GM12878 (cell line): ENCODE results near the gene MRPL28. TPM values are rescaled to one million over a fixed set of nuclear protein-coding genes. Genes with fewer than 3 reads are reported as not detected.
A peak's percentile ranks its signal among the peaks of the same experiment; 100 is the strongest.

ENCODE experiments used
- ATAC-seq: fragments of 200-7000 bp; cut with Tn5 transposase; 3 replicates; pipeline ENCODE4 v1.9.1; 2020; ENCODE audit warnings: mild to moderate bottlenecking, moderate library complexity
- BruUV-seq: library from RNA; stranded (reverse); fragments of 400-500 nt; replicated peaks from 2 replicates; lab custom pipeline; 2021; lab: Mats Ljungman, UMichigan
- CTCF ChIA-PET: fragments of 300-600 bp; sonication (Branson Sonifier 250); formaldehyde crosslinking; extraction: SDS; loops from one replicate; lab custom pipeline; 2021; ENCODE audit warnings: inconsistent platforms; lab: Yijun Ruan, JAX
- POLR2A ChIA-PET: fragments of 350-600 bp; formaldehyde crosslinking; extraction: SDS; loops from one replicate; lab custom pipeline; 2021; ENCODE audit warnings: inconsistent platforms; lab: Charles Lee
- RAD21 ChIA-PET: fragments of 300-600 bp; sonication (Branson Sonifier 250); formaldehyde crosslinking; loops from one replicate; lab custom pipeline; 2023; ENCODE audit warnings: antibody characterized with exemption; ENCODE audit not compliant: unreplicated experiment; lab: Charles Lee
- SMC1A ChIA-PET: fragments of 300-600 bp; sonication (Branson Sonifier 250); formaldehyde crosslinking; loops from one replicate; lab custom pipeline; 2023; ENCODE audit not compliant: unreplicated experiment, uncharacterized antibody; lab: Charles Lee
- DNase-seq: peaks from one replicate; pipeline ENCODE4 v3.0.0-alpha.2; 2011; ENCODE audit warnings: low read depth, low spot score
- FAIRE-seq: peaks from 3 replicates; lab custom pipeline; 2011; peaks lifted over from hg19 to GRCh38; lab: Jason Lieb, UNC
- H2AFZ ChIP-seq: 2 replicates; pipeline ENCODE4 v1.6.0; 2011; ENCODE audit warnings: low read depth, low read length, control low read depth; ENCODE audit not compliant: control insufficient read depth
- H3K27ac ChIP-seq: 2 replicates; pipeline ENCODE4 v1.5.1; 2011; ENCODE audit warnings: control low read depth; ENCODE audit not compliant: control insufficient read depth, insufficient read depth
- H3K27me3 ChIP-seq, 2 experiments: replicated peaks in 1 of 2; 2 replicates each; pipeline versions ENCODE4 v1.6.0 to v1.6.1; 2011; ENCODE audit warnings: low read length in 1 of 2; ENCODE audit not compliant: control insufficient read depth in 2 of 2, insufficient read depth in 2 of 2
- H3K36me3 ChIP-seq, 2 experiments: 2 replicates each; pipeline ENCODE4 v1.5.1; 2011; ENCODE audit warnings: low read length in 1 of 2; ENCODE audit not compliant: control insufficient read depth in 2 of 2, insufficient read depth in 2 of 2
- H3K4me1 ChIP-seq: 2 replicates; pipeline ENCODE4 v1.6.1; 2011; ENCODE audit warnings: mild to moderate bottlenecking, low read length, moderate library complexity, mixed read lengths; ENCODE audit not compliant: control insufficient read depth, insufficient read depth
- H3K4me2 ChIP-seq: 2 replicates; pipeline ENCODE4 v1.6.0; 2011; ENCODE audit warnings: control low read depth; ENCODE audit not compliant: control insufficient read depth, insufficient read depth
- H3K4me3 ChIP-seq: fragments of 200-600 bp; sonication (generic); 2 replicates; pipeline ENCODE4 v1.5.1; 2016
- H3K79me2 ChIP-seq: 2 replicates; pipeline ENCODE4 v1.6.0; 2011; ENCODE audit warnings: low read length; ENCODE audit not compliant: control insufficient read depth, insufficient read depth
- H3K9ac ChIP-seq: 2 replicates; pipeline ENCODE4 v1.8.0; 2011; ENCODE audit warnings: low read length, control low read depth, mixed read lengths; ENCODE audit not compliant: control insufficient read depth, insufficient read depth
- H3K9me3 ChIP-seq: replicated peaks from 3 replicates; pipeline ENCODE4 v1.5.1; 2011; ENCODE audit warnings: mild to moderate bottlenecking, low read length; ENCODE audit not compliant: control insufficient read depth, insufficient read depth
- H4K20me1 ChIP-seq: 2 replicates; pipeline ENCODE4 v1.6.0; 2011; ENCODE audit not compliant: control insufficient read depth, insufficient read depth
- SPI1 ChIP-seq: IDR thresholded peaks from 2 replicates; pipeline ENCODE4 v1.6.1; 2011; ENCODE audit warnings: low read depth, mild to moderate bottlenecking, low read length, moderate library complexity, borderline replicate concordance; ENCODE audit not compliant: insufficient read depth
- TARDBP ChIP-seq: IDR thresholded peaks from 2 replicates; pipeline ENCODE4 v1.6.1; 2016; ENCODE audit warnings: borderline replicate concordance
- TCF3 ChIP-seq: IDR thresholded peaks from 2 replicates; pipeline ENCODE4 v1.6.1; 2012; ENCODE audit warnings: low read depth, mild to moderate bottlenecking, low read length, borderline replicate concordance; ENCODE audit not compliant: insufficient read depth
- WRNIP1 ChIP-seq: IDR thresholded peaks from 2 replicates; pipeline ENCODE4 v1.6.1; 2011; ENCODE audit warnings: low read depth, low read length, improper control_type of control experiment, borderline replicate concordance
- YY1 ChIP-seq: IDR thresholded peaks from 2 replicates; pipeline ENCODE4 v1.6.1; 2011; ENCODE audit warnings: low read depth, mild to moderate bottlenecking, low read length
- ZNF384 ChIP-seq: IDR thresholded peaks from 2 replicates; pipeline ENCODE4 v1.6.1; 2012; ENCODE audit warnings: low read depth, mild to moderate bottlenecking, low read length, improper control_type of control experiment, borderline replicate concordance
- WGBS: methylation state at CpG from one replicate; pipeline ENCODE4 v1.1.6; 2016; ENCODE audit warnings: low lambda C conversion rate; ENCODE audit not compliant: insufficient replicate concordance, insufficient coverage; ENCODE audit errors: missing lambda C conversion rate; 5-methylcytosine and 5-hydroxymethylcytosine counted together
- in situ Hi-C: fragments of 300-500 bp; cut with MboI; formaldehyde crosslinking; loops from 9 replicates; pipeline ENCODE4 v1.14.3; 2018; ENCODE audit warnings: mixed read lengths
- intact Hi-C: fragments of 100-400 bp; cut with micrococcal nuclease; formaldehyde crosslinking; loops from one replicate; pipeline ENCODE4 v1.14.2; 2022; ENCODE audit not compliant: unreplicated experiment
- polyA plus RNA-seq, 11 experiments: library from polyadenylated mRNA; depleted of rRNA in 4 of 11; unstranded in 6 of 11; stranded (reverse) in 5 of 11; fragments of >200 nt; fragmentation: Nextera tagmentation in 4 of 11; fragmentation: Illumina TruSeq in 1 of 11; extraction: Ambion mirVana in 4 of 11; extraction: Trizol in 1 of 11; gene quantifications; 1 replicate in 1 of 11; 2 replicates in 10 of 11; pipeline versions ENCODE4 v1.2.1 to v1.2.3, GENCODE V29; 2011 to 2016; ENCODE audit warnings: inconsistent platforms in 2 of 11, missing spikeins in 2 of 11, low read depth in 1 of 11
- total RNA-seq, 4 experiments: library from RNA; depleted of rRNA in 3 of 4; stranded (reverse); fragments of >200 nt in 3 of 4; fragmentation: Illumina TruSeq in 1 of 4; extraction: Trizol in 1 of 4; gene quantifications; 2 replicates each; pipeline versions ENCODE4 v1.2.1 to v1.2.3, GENCODE V29; 2013 to 2021
- TF ChIP-seq, protein P1 (sequence below): fragments of 450-650 bp; IDR thresholded peaks from 2 replicates; pipeline ENCODE4 v1.6.1; 2016; ENCODE audit warnings: mild to moderate bottlenecking
- TF ChIP-seq, protein P2 (sequence below): IDR thresholded peaks from 2 replicates; pipeline ENCODE4 v1.6.1; 2011; ENCODE audit warnings: borderline replicate concordance, low read depth, mild to moderate bottlenecking, moderate library complexity, low read length; ENCODE audit not compliant: insufficient read depth, poor library complexity, severe bottlenecking

MRPL28 gene
- total and polyA plus RNA-seq, 10 of the 15 experiments (the other 5 are each of a cell fraction or from before 2014, with no cell fraction given), result 1.6 to 185 (median 110) TPM

DNA sequence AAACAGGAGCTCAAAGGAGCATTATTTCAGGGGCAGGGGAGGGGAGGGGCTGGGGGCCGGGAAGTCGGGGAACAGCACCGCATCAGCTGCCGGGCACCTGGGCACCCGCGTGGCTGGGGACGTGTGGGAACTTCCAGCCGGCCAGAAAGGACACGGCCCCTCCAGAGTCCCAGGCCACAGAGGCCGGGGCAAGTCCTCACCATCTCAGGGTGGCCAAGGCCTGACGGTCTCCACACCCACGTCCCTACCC is 10.3 kb upstream of the MRPL28 start:
- TF ChIP-seq WRNIP1, result no peak
- no peak for TF ChIP-seq SPI1
- TF ChIP-seq TARDBP, result no peak
- TF ChIP-seq, all 136 proteins: peak for 0
- CTCF ChIA-PET, result interaction anchor here (0.8 kb wide), 1 partner anchor 22 kb away, joined by 3 read pairs; no protein-coding TSS in a partner anchor
- Histone ChIP-seq H3K36me3 (peaks cover 0 to 2% of the 10 kb centered on the region in 2 experiments; a peak in 2 of 4 replicates), H3K27ac (peak overlapping the region; percentile 39; the same call in 1 of the 2 replicates), H3K4me1 (peaks cover 14% of the 10 kb centered on the region), H4K20me1 (no peaks in the 10 kb centered on the region), H3K79me2 (peaks cover 14% of the 10 kb centered on the region), H3K9me3 (no peaks in the 10 kb centered on the region), H2AFZ (0 out of 2 replicates have a peak overlapping the region, but pooled peaks have one; percentile 19), H3K27me3 (no peaks in the 10 kb centered on the region), H3K4me3 (peak overlapping the region; percentile 95), H3K9ac (peak overlapping the region; percentile 78), H3K4me2 (peak overlapping the region; percentile 89)
- POLR2A ChIA-PET, result interaction anchor here (0.7 to 3.8 kb wide), 3 partner anchors 9 to 186 kb away, joined by 3 to 22 read pairs (median 4); partner anchors contain the start of genes AXIN1, MRPL28 and NHLRC4
- BruUV-seq, result no TSS peak
- SMC1A ChIA-PET, result interaction anchor here (0.7 kb wide), 1 partner anchor 10 kb away, joined by 3 read pairs; the partner anchor contains the start of gene MRPL28
- WGBS, result under 1% methylated on average over 11 of the region's 12 CpGs
- no peak for DNase-seq
- RAD21 ChIA-PET, result interaction anchor here (1.0 kb wide), 2 partner anchors 10 to 28 kb away, joined by 3 read pairs; partner anchors contain the start of genes AXIN1 and MRPL28
- in situ Hi-C loops, result no loop called here
- FAIRE-seq, result no peak
- ATAC-seq, result peak; percentile 32
- intact Hi-C loops, result no loop called here

DNA sequence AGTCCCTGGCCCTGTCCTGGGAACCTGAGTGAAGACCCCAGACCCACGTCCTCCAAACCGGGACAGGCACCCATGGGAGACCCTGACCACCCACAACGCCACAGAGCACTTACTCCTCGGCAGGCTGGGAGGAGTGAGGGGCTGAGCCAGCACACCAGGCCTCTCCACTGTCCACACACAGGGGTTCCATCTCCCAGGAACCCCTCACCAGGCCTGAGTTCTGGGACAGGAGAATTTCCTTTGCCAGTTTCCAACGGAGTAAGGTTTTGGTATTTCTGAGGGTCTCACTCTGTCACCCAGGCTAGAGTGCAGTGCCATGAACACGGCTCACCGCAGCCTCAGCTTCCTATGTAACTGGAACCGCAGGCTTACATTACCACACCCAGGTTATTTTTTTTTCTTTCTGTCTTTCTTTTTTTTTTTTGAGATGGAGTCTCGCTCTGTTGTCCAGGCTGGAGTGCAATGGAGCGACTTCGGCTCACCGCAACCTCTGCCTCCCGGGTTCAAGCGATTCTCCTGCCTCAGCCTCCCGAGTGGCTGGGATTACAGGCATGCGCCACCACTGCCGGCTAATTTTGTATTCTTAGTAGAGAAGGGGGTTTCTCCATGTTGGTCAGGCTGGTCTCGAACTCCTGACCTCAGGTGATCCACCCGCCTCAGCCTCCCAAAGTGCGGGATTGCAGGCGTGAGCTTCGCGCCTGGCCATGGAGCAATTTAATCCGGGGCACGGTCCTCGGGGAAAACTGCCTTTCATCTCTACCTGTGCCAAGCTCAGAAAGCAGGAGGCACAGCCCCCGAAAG is 9.8 kb upstream of the MRPL28 start:
- Histone ChIP-seq H3K79me2 (peaks cover 14% of the 10 kb centered on the region), H4K20me1 (no peaks in the 10 kb centered on the region), H3K4me3 (peak overlapping the region; percentile 95), H3K9me3 (no peaks in the 10 kb centered on the region), H3K4me2 (peak overlapping the region; percentile 89), H3K27me3 (no peaks in the 10 kb centered on the region), H3K36me3 (peaks cover 0 to 2% of the 10 kb centered on the region in 2 experiments; a peak in 2 of 4 replicates), H3K4me1 (peaks cover 14% of the 10 kb centered on the region), H3K9ac (no peak overlapping the region), H3K27ac (no peak overlapping the region), H2AFZ (no peak overlapping the region)
- SMC1A ChIA-PET, result interaction anchor here (0.7 to 1.3 kb wide), 2 partner anchors 9 kb away, joined by 3 to 6 read pairs; partner anchors contain the start of gene MRPL28
- in situ Hi-C loops (no loop called here), intact Hi-C loops (no loop called here)
- ATAC-seq (no peak), FAIRE-seq (no peak), DNase-seq (no peak)
- POLR2A ChIA-PET, result interaction anchor here (0.7 to 3.8 kb wide), 3 partner anchors 9 to 187 kb away, joined by 3 to 22 read pairs (median 4); partner anchors contain the start of genes AXIN1, MRPL28 and NHLRC4
- 79% methylated on average over 21 of the region's 27 CpGs for WGBS
- TSS peak; percentile 81 for BruUV-seq
- CTCF ChIA-PET, result no interaction called here
- RAD21 ChIA-PET, result interaction anchor here (1.0 kb wide), 1 partner anchor 10 kb away, joined by 3 read pairs; the partner anchor contains the start of gene MRPL28
- TF ChIP-seq, protein P1, sequence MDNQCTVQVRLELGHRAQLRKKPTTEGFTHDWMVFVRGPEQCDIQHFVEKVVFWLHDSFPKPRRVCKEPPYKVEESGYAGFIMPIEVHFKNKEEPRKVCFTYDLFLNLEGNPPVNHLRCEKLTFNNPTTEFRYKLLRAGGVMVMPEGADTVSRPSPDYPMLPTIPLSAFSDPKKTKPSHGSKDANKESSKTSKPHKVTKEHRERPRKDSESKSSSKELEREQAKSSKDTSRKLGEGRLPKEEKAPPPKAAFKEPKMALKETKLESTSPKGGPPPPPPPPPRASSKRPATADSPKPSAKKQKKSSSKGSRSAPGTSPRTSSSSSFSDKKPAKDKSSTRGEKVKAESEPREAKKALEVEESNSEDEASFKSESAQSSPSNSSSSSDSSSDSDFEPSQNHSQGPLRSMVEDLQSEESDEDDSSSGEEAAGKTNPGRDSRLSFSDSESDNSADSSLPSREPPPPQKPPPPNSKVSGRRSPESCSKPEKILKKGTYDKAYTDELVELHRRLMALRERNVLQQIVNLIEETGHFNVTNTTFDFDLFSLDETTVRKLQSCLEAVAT, result no peak
- TF ChIP-seq, protein P2, sequence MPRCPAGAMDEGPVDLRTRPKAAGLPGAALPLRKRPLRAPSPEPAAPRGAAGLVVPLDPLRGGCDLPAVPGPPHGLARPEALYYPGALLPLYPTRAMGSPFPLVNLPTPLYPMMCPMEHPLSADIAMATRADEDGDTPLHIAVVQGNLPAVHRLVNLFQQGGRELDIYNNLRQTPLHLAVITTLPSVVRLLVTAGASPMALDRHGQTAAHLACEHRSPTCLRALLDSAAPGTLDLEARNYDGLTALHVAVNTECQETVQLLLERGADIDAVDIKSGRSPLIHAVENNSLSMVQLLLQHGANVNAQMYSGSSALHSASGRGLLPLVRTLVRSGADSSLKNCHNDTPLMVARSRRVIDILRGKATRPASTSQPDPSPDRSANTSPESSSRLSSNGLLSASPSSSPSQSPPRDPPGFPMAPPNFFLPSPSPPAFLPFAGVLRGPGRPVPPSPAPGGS, result no peak
- no peak for TF ChIP-seq TCF3
- no peak for TF ChIP-seq YY1
- no peak for TF ChIP-seq ZNF384
